NCI-H82 (cell line): ENCODE results near the gene ZCWPW1.
"Not testable (repeated sequence)": the region's sequence is repeated elsewhere in the genome, so short reads cannot be mapped to it uniquely, and the experiment has no call there.

Experiments
- DNase-seq: peaks from one replicate; lab custom pipeline; 2025; lab: John Stamatoyannopoulos, UW

Gene ZCWPW1

GRCh38 chr7:100352984-100353684 is 75.4 kb downstream of the ZCWPW1 start:
- no peak for DNase-seq

- DNase-seq, result not testable (repeated sequence)
Measured at GRCh38 chr7:100352230-100352781, 76.2 kb downstream of the ZCWPW1 start.

GRCh38 chr7:100351657-100352058 is 76.8 kb downstream of the ZCWPW1 start:
- DNase-seq, result no peak
